ENCODE measurements around the gene CFAP221.

Gene CFAP221

DNA sequence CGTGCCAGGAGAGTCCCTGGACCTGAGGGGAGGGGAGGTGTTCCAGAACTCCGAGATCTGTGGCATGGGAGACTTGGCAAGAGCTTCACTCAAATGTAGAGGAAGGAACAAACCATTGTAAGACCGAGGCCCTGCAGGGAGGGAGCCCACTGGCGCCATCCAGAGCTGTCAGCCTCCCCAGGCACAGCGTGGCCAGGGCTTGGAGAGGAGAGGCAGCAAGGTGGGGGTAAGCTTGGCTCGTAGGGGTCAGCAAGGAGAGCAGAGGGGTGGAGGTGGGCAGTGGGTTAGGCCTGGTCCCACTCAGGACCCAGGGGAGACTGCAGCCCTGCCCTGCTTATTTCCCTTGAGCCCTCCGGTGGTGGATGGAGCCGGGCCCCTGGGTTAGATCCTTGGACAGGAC lies 138.3 kb downstream of the CFAP221 start:
- no peak for DNase-seq

DNA sequence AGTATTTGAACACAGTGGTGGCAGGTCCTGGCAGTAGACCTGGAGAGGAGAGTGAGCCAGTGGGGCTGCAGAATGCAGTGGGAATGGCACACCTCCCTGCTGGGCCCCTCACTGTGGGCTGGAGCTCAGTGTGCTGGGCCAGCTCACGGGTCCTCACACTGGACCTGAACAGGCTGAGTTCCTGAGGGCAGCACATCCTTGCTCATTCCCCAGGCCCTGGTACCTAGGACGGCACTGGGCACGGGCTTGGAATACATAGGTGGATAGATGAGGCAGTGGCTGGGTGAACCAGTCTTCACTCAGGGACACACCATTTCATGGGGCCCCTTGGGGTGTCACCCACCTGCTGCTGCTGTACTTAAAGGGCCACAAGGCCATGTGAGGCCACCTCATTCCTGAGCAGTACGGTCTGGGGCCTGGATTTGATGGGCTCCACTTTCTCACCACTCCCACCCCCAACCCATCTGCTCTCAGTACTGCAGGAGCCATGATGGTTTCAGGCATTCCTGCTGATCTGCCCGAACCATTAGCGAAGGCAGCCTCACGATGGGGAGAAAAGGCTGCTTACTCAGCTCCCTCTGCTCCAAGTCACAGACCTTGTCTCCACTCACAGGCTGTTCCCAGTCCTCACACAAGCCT lies 138.9 kb downstream of the CFAP221 start:
- no peak for DNase-seq

DNA sequence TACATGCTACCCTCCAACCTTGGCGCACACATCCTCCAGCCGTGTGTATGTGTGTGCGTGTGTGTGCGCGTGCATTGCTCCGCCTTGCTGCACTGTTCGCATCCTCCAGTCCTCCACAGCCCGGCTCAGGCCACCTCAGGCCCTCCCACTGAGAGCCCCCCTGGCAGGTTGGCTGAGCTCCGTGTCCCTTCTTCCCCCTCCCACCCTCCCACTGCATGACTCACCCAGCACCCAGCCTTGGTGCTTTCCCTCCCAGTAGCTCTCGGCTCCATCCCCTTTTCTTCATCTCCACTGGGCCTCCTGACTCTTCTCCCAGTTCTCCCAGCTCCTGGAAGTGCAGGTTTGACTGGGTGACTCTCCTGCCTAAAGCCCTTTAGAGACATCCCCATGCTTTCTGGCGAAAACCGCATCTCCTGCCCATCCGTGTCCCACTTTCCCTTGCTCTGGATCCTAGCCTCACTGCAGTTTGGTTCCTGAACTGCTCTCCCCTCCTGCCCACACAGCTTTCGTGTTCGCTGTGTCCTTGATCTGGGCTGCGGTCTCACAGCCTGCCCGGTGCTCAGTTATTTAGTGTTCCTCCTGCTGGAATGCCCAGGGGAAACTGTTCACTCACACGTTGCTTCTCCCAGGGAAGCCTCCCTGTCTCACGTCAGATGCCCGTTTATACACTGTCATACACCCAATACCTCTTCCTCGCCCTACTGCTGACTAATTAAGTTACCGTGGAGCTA lies 139.6 kb downstream of the CFAP221 start:
- DNase-seq, result peak; percentile 74

DNA sequence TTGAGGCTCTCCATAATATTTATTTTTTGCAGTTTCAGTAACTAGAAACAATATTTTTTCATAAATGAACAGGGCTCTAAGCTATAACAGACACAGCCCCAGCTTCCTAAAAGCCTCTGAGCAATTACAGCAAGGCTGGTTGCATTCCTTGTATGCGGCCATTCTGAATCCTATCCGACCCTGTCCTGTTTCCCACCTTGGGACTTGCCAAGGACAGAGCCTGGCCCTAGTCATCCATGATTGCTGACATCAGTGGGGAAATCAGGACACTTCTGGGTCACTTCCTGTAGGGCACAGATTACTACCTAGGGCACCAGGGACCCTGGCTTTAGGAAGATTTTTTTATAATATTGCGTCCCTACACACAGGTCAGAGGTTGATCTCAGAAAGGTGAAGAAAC lies 140.3 kb downstream of the CFAP221 start:
- DNase-seq, result peak; percentile 63

DNA sequence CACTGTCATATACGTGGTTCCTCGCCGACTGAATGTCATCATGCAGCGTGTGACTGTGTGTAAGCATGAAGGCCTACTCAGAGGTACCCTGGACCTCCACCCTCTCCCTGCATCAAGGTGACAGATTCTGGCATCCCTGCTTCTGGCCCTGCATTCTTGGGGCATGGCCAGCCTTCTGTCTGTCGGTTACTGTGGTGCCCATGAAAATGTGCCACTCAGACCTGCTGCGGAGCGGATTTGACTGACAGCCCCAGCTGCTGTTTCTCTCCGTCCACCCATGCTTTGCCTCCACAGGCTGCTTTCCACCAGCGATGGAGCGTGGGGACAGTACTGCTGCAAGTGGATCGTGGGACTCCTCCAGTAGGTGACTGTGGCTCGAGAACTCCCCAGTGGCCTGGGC lies 144.4 kb downstream of the CFAP221 start:
- no peak for DNase-seq

DNA sequence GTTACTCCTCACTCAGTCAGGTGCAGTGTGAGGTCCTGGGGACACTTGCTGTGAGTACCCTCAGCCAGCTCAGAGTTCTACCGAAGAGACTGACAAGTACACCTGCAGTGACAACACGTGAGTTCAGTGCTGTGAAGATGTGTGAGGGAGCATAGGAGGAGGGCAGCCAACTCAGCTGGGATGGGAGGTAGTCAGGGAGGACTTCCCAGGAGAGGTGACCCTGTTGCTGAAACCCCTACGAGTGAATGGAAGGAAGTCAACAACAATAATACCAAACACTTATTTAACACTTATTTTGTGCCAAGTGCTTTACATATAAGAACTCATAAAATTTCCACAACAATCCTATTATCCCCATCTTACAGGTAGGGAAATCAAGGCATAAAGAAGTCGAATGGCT lies 145.0 kb downstream of the CFAP221 start:
- DNase-seq, result no peak

DNA sequence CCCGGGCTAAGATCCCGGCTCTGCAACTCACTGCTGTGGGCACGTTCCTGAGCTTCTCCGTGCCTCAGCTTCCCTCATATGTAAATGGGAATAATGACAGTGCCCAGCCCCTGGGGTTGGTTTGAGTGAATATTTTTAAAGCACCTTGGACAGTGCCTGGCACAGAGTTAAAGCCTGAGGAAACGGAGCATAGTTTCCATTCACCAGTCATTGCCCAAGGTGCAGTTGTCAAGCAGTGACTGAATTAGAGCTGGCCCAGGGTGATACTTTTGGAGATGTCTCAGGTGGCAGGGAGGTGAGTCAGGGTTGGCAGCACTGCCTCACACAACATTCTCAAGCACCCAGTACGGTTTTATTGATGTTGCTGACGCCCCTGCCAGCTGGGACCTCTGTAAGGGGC lies 146.9 kb downstream of the CFAP221 start:
- DNase-seq, result no peak

DNA sequence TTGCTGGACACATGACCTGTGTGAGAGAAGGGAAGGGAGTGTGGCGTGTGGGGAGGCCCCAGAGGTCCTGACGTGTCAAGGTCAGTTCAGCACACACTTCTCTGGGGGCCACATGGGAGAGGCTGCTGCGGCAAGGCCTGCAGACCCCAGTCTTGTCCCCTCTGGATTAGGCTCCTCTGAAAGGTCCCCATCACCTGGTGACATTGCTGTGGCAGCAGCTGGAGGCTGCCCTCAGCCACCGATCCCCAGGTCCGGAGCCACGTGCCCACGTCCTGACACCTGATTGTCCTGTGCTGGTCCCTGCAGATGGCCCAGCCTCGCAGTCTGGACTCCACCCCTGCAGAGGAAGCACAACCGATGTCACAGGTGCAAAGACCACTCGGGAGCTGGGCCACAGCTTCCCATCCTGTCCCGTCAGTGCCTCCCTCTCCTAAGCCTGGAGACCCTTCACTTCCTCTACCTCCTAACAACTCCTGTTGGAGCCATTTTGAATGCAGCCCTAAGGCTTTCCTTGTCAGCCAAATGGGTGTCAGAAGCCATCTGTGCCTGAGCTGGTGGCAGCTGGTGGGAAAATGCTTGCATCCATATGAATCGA lies 147.5 kb downstream of the CFAP221 start:
- no peak for DNase-seq

DNA sequence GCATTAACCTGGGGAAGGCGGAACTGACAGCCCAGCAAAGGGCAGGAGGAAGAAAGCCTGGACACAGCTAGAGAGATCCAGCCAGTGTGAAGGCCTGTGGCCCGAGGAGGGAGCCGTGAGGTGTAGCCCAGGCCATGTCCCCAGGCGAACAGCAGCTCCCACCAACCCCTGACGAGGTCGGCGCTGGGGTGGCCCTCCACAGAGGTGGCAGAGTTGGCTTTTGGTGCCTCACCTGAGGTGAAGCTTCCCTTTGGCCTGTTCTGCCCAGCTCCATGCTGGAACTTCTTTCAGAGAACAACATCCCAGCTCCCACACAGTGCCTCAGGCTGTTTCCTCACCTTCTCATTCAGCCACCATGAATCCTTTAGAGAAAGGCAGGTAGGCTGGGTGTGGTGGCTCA lies 148.1 kb downstream of the CFAP221 start:
- DNase-seq, result no peak

DNA sequence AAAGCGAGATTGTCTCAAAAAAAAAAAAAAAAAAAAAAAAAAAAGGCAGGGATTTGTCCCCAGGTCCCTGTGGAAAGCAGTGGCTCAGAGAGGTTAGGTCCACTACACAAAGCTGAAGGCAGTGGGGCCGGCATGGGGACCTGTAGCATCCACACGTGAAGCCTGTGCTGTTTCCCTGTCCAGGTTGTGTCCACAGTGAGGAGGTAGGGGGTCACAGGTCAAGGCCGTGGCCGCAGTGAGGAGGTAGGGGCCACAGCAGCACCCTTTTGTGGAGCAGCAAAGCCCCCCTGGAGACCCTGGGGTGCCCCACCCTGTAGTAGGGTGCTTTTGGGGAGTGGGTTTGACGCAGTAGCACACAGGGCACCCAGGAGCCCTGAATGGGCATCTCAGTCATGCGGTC lies 148.7 kb downstream of the CFAP221 start:
- DNase-seq, result no peak

DNA sequence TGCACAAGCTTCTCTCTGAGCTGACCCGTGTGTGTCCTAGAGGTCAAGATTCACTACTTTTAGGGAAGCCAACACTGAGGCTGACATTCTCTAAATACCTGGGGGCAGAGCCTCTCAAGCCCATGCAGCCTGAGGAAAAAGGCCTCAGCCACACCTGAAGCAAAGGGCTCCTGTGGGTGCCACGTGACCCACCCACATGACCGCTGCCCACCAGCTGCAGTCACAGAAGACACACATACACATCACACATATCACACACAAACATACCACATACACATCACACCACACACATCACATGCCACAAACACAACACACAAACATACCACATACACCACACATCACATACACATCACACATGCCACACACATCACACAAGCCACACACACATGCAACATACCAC lies 149.3 kb downstream of the CFAP221 start:
- DNase-seq, result no peak

DNA sequence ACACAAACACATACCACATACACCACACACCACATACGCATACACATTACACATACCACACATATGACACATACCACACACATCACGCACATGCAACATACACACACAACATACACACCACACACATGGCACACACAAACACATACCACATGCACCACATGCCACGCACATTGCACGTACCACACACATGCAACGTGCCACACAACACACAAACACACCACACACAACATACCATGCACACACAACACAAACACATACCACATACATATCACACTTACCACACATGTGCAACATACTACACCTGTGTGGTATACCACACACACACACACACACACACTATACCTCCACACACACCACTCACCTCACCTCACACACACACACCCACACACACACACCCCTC lies 149.7 kb downstream of the CFAP221 start:
- DNase-seq, result no peak

DNA sequence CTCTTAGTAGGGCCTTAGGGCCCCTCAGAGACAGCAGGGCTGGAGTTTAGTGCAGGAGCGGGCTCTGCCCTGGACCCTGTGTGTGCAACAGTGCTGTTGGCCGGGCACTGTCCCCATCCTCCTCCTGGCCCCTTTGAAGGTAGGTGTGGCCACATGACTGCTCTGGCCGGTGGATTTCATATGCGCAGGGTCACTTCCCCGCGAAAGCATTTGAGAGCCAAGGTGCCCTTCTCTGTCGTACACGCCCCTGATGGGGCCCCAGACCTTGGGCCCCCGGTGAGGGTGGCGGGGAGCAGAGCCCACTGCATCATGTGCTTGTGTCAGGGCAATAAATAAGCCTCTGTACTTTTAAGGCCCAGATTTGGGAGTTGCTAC lies 150.2 kb downstream of the CFAP221 start:
- no peak for DNase-seq

DNA sequence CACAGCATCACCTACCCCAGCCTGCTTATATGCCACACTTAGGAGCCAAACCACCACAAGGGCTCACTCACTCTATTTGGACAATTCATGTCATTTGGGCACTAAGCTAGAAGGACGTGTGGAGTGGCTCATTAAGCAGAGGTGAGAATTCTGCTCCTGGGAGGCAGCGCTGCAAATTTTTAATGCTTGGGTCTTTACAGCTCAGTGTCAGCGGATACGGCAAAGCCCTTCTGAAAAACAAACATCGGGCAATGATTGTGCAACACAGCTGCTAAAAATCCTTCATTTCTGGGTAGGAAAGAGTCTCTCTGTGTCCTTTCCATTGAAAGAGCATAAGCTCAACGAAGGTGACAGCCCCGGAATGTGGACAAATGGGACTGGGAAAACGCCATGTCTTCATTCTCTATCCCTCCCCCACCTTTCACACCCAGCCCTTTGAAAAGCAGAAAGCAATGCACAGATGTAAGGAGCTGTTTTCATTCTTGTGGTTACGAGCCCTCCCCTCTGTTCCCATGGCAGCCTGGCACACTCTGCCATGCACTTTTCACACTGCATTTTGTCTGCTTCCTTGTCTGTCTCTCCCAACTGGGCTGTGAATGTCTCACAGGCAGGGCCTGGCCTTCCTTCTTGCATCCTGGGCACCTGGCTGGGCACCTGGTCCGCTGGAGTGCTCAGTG lies 150.7 kb downstream of the CFAP221 start:
- DNase-seq, result peak; percentile 62

DNA sequence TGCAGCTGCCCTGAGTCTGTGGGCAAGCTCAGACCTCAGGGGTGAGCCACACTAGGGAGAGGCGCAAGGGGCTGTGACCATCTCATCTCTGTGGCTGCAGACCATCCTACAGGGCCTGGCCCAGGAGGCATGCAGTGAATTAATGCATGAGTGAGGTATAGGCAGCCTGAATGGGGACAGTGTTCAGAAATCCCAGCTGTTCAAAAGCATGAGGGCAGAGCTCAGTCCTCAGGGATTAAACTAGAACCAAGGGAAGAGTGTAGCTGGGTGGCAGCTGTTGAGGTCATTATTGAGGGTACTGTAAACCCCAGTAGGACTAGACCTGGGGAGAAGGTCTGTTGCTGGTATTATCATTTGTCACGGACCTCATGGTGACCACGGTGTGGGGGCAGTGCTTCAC lies 151.8 kb downstream of the CFAP221 start:
- DNase-seq, result no peak

DNA sequence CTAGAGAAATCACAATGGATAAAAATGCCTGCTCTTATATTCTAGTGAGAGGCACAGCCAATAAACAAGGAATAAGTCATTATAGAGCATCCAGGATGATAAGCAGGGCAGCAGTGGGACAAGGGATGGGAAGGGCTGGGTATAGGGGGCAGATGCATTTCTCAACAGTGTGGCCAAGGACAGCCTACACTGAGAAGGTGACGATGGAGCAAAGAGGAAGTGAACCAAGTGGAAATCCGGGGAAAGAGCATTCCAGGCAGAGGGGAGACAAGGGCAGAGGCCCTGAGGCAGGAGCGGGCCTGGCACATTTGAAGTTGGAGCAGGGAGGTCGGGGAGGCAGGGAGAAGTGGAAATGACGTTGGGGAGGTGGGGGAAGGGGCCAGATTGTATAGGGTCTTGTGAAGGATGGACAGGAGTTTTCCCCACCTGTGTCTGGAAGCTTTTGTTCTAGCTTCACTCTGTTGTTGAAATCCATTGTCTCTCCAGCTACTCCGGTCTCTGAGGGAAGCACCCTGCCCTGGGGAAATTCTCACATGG lies 152.3 kb downstream of the CFAP221 start:
- no peak for DNase-seq

DNA sequence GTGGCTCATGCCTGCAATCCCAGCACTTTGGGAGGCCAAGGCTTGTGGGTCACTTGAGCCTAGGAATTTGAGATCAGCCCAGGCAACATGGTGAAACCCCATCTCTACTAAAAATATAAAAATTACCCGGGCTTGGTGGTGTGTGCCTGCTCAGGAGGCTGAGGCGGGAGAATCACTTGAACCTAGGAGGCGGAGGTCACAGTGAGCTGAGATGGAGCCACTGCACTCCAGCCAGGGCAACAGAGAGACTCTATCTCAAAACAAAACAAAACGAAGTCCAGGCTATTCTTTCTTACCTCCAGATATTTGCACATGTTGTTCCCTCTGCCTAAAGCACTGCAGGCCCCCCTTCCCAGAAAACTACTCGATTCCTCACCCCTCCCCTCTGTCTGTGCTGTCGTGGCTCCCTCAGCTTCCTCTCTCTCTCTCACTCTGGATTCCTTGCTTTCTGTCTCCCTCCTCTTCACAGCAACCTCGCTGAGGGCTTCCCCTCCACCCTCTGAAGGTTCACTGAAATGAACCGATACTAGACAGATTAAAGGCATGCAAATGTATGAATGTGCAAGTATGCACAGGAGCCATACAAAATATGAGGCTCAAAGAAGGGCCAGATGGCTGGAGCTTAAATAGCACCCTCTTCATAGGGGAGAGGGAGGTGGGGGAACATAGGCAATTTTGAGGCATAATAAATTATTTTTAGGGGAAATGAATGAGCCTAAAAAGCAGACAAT lies 153.2 kb downstream of the CFAP221 start:
- no peak for DNase-seq

DNA sequence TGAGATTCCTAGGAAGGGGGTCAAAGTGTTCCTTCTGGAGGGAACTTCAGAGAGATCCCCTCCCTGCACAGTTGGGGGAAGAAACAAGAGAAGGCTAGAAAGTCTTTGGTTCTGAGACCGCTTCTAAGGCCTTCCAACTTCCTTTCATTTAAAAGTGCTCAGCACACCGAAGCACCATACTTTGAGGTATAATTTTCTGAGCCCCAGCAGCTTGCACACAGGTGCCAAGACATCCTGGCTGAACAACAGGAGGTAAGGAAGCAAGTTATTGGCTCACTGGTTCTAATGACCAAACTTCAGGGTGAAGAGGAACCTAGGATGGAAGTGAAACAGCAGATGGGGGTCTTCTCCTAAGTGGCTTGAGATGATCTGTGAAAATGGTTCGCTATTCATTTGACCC lies 154.0 kb downstream of the CFAP221 start:
- no peak for DNase-seq

DNA sequence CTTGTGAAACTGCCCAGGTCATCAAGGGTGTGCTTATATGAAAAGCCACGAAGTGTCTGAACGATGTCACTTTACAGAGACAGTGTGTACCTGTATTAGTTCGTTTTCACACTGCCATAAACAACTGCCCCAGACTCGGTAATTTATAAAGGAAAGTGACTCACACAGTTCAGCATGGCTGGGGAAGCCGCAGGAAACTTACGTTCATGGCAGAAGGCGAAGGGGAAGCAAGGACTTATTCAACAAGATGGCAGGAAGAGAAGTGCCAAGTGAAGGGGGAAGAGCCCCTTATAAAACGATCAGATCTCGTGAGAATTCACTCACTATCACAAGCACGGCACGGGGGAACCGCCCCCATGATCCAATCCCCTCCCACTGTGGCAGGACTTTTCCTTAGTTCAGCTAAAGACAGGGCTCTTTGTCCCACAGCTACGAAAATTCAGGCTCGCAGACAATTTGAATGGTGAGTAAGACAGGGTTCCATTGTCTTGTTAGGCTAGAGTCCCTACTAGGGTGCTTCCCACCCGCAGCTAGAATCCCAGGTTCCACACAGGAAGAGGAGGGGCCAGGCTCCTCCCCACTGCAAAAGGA lies 154.9 kb downstream of the CFAP221 start:
- no peak for DNase-seq

DNA sequence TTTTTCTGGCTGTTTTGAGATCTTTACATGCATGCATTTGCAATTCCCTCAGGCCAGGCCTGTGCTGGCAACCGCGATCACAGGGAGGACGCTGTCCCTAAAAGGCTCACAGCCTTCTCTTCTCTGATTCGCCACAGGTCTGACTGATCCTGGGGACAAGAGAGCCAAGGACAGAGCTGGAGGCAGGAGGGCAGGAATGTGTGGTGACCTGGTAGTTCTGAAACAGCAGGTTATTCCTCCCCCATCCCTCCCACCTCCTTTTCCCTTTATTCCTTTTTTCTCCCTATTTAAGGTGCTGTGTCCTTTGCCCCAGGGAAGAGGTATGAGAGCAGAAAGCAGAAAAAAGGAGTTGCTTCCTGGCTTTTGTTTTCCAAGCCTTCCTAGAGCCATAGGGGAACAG lies 156.6 kb downstream of the CFAP221 start:
- no peak for DNase-seq

DNA sequence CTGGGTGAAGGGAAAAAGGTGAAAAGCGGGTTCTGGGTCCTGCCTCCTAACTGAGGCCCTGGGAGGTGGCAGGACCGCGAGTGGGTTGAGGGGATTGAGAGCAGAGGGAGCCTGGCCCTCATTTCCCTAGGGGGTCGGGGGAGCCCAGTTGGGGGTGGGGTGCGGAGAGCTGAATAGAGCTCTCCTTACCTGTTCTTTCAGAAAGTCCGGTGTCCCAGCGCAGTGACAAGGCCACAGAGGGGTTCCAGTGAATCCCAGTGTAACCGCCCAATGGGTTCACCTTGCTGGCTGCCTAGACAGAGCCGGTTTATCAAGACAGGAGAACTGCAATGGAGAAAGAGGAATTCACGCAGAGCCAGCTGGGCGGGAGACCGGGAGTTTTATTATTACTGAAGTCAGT lies 157.1 kb downstream of the CFAP221 start:
- DNase-seq, result no peak

DNA sequence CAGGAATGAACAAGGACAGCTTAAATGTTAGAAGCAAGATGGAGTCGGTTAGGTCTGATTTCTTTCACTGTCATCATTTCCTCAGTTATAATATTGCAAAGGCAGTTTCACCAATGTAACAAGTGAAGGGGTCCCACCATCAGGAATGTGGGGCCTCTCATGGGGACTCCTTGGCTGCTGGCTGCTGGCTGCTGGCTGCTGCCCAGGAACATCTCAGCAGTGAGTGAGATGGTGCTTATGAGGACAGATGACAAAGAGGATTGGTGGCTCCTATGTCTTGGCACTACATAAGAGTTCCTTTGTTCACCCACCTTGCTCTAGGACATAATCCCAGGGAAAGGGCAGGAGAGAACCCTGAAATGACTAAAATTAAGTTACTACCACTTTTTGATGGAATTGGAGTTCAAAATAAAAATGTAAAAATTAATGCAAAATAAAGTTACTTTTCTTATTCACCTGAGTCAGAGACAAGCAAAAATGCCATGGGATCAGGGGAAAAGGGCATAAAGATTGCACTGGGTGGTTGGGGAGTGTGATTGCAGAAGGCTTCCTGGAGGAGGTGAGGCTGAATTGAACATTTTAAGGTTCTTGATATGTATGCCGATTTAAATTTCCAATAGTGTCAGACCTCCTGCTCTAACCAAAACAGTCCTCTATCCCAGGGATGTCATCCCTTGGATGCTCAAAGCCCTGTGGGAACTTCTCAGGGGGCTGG lies 158.1 kb downstream of the CFAP221 start:
- no peak for DNase-seq
